Hepatocyte (in vitro differentiated cells): ENCODE measurements around the gene TCOF1.

Experiments
- CTCF ChIP-seq: fragments of 200-600 bp; sonication (generic); IDR thresholded peaks from 2 replicates; pipeline ENCODE4 v1.5.1; 2016; ENCODE audit warnings: antibody characterized with exemption, mild to moderate bottlenecking; ENCODE audit not compliant: poor library complexity
- EZH2 ChIP-seq: fragments of 200-600 bp; sonication (generic); IDR thresholded peaks from 2 replicates; pipeline ENCODE4 v1.6.1; 2016; ENCODE audit warnings: antibody characterized with exemption, mild to moderate bottlenecking, borderline replicate concordance
- EZH2phosphoT487 ChIP-seq: fragments of 200-600 bp; sonication (generic); IDR thresholded peaks from one replicate; pipeline ENCODE4 v1.6.1; 2018; ENCODE audit warnings: antibody characterized with exemption, mild to moderate bottlenecking, low read depth, moderate library complexity; ENCODE audit not compliant: unreplicated experiment, severe bottlenecking

- no peak for TF ChIP-seq CTCF
- TF ChIP-seq EZH2, result no peak
- no peak for TF ChIP-seq EZH2phosphoT487
Observed at GRCh38 chr5:150327139-150327538, 30.4 kb upstream of the TCOF1 start.
